NCI-H526 treated with DMSO at 0.1 percent for 48 hours (cell line): ENCODE results near the gene BBS4.
"Not testable (repeated sequence)": the region's sequence is repeated elsewhere in the genome, so short reads cannot be mapped to it uniquely, and the experiment has no call there.

Source experiments
- DNase-seq: peaks from one replicate; lab custom pipeline; 2025; lab: John Stamatoyannopoulos, UW

The BBS4 gene

GRCh38 chr15:72685925-72686794 is at the start of gene BBS4, which contains the start of gene HIGD2B:
Gene BBS4, plus strand, starts transcription at chr15:72686207. Its CDS starts 21 bp downstream, at chr15:72686228.
Gene HIGD2B, minus strand, starts transcription at chr15:72686182. Its CDS starts 9,808 bp downstream, at chr15:72676374.
- no peak for DNase-seq

- DNase-seq = not testable (repeated sequence)
These were observed 49.3 kb upstream of the BBS4 start for GRCh38 chr15:72636519-72637282.

GRCh38 chr15:72639759-72640483 is 46.1 kb upstream of the BBS4 start:
- DNase-seq = not testable (repeated sequence)

- not testable (repeated sequence) for DNase-seq
These were observed 43.7 kb upstream of the BBS4 start for GRCh38 chr15:72642271-72642670.

- DNase-seq = not testable (repeated sequence)
These were observed 37.3 kb upstream of the BBS4 start for GRCh38 chr15:72648631-72649253.

GRCh38 chr15:72654397-72654796 is 31.6 kb upstream of the BBS4 start, which contains the start of gene GOLGA6B:
Gene GOLGA6B, plus strand, starts transcription at chr15:72654697. Its CDS starts 41 bp downstream, at chr15:72654738.
- not testable (repeated sequence) for DNase-seq

GRCh38 chr15:72656014-72656413 is 30.0 kb upstream of the BBS4 start:
- not testable (repeated sequence) for DNase-seq

- not testable (repeated sequence) for DNase-seq
These were observed 24.9 kb upstream of the BBS4 start for GRCh38 chr15:72661081-72661480.

- not testable (repeated sequence) for DNase-seq
These were observed 22.1 kb upstream of the BBS4 start for GRCh38 chr15:72663931-72664330.

- not testable (repeated sequence) for DNase-seq
These were observed 20.3 kb upstream of the BBS4 start for GRCh38 chr15:72665706-72666105.

GRCh38 chr15:72669803-72670202 is 16.2 kb upstream of the BBS4 start:
- DNase-seq = not testable (repeated sequence)

GRCh38 chr15:72670656-72671352 is 15.2 kb upstream of the BBS4 start:
- DNase-seq = not testable (repeated sequence)

- no peak for DNase-seq
These were observed 14.5 kb upstream of the BBS4 start for GRCh38 chr15:72671525-72671924.

- no peak for DNase-seq
These were observed 9.2 kb upstream of the BBS4 start for GRCh38 chr15:72676838-72677237.

GRCh38 chr15:72680931-72681330 is 5.1 kb upstream of the BBS4 start:
- no peak for DNase-seq

- DNase-seq = no peak
These were observed 3.2 kb upstream of the BBS4 start for GRCh38 chr15:72682772-72683171.

GRCh38 chr15:72685301-72685924 is 594 bp upstream of the BBS4 start:
- no peak for DNase-seq

- no peak for DNase-seq
These were observed 2.7 kb downstream of the BBS4 start for GRCh38 chr15:72688697-72689096.

- DNase-seq = peak; percentile 24
These were observed 4.9 kb downstream of the BBS4 start for GRCh38 chr15:72690938-72691337.

GRCh38 chr15:72698938-72699337 is 12.9 kb downstream of the BBS4 start:
- no peak for DNase-seq
